Measurements from ENCODE around the gene FRMD4A.

The FRMD4A gene

DNA sequence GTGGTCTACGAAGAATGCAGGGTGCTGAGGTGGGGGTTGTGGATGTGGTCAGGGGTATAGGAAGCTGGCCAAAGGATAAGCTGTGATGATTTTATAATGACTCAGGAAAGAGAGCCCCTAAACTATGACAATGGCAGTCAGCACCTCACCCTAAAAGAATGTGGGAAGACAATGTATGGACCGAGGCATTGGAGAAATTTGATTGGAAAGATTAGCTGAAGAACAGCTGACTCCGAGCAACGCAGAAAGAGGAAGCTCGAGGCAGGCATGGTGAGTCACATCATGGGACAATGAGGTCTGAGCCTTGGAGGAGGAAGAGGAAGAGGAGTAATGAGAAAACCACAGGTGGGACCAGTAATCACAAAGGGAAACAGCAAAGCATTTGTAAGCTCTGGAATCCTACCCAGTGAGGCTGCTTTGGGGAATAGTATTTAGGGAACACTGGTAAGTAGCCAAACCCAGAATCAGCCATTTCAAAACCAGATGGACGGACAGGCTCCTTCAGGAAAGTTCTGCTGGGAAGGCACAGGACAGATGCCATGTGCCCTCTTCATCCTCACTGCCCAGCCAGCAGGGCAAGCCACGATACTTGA, 448.5 kb downstream of the FRMD4A start:
- ChIA-PET CTCF (no interaction called here), POLR2A (interaction anchor here (0.5 kb wide), 1 partner anchor 9 kb away, joined by 3 read pairs; no protein-coding TSS in a partner anchor)
- DNase-seq (ENCODE audit: extremely low spot score): no peak
- no peak for TF ChIP-seq FOXA1 (IDR thresholded peaks at IDR 0.05)
- no peak for TF ChIP-seq ARNT (IDR thresholded peaks at IDR 0.05)
- TF ChIP-seq LEF1 (IDR thresholded peaks at IDR 0.05; ENCODE audit: borderline replicate concordance): no peak
- no peak for TF ChIP-seq ELF4 (IDR thresholded peaks at IDR 0.05)
- no peak for TF ChIP-seq BHLHE40 (IDR thresholded peaks at IDR 0.05; ENCODE audit: borderline replicate concordance)

DNA sequence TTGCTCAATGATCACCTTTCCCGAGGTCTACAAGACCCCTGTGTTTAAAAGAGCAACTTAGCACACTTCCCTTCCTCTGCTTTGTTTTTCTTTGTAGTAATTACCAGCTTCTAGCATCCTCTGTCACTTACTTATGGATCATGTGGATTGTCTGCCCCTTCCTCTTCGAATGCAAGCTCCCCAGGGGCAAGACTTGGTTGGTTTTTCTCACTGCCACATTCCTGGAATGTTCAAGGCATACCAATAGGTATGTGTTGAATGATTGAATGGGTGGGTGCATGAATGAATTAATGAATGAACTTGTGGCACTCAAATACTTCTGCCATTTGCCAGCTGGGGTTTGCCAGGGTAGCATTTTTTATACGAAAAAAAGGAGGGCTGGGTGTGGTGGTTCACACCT, 450.0 kb downstream of the FRMD4A start:
- ChIA-PET CTCF (interaction anchor here (0.7 kb wide), 1 partner anchor 236 kb away, joined by 6 read pairs; no protein-coding TSS in a partner anchor), POLR2A (no interaction called here)
- DNase-seq (ENCODE audit: extremely low spot score): no peak
- TF ChIP-seq BHLHE40 (IDR thresholded peaks at IDR 0.05; ENCODE audit: borderline replicate concordance) (no peak), SUZ12 (IDR thresholded peaks at IDR 0.05) (no peak), LEF1 (IDR thresholded peaks at IDR 0.05; ENCODE audit: borderline replicate concordance) (no peak), FOXM1 (IDR thresholded peaks at IDR 0.05; ENCODE audit: borderline replicate concordance) (no peak), ARNT (IDR thresholded peaks at IDR 0.05) (no peak), CTBP1 (IDR thresholded peaks at IDR 0.05; ENCODE audit: borderline replicate concordance) (no peak), NFRKB (IDR thresholded peaks at IDR 0.05) (no peak), FOXA1 (IDR thresholded peaks at IDR 0.05) (no peak), HDGF (IDR thresholded peaks at IDR 0.05; ENCODE audit: borderline replicate concordance) (no peak), ELF4 (IDR thresholded peaks at IDR 0.05) (no peak), SP1 (IDR thresholded peaks at IDR 0.05) (no peak)
- TF ChIP-seq, protein P1, sequence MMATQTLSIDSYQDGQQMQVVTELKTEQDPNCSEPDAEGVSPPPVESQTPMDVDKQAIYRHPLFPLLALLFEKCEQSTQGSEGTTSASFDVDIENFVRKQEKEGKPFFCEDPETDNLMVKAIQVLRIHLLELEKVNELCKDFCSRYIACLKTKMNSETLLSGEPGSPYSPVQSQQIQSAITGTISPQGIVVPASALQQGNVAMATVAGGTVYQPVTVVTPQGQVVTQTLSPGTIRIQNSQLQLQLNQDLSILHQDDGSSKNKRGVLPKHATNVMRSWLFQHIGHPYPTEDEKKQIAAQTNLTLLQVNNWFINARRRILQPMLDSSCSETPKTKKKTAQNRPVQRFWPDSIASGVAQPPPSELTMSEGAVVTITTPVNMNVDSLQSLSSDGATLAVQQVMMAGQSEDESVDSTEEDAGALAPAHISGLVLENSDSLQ (IDR thresholded peaks at IDR 0.05): no peak

DNA sequence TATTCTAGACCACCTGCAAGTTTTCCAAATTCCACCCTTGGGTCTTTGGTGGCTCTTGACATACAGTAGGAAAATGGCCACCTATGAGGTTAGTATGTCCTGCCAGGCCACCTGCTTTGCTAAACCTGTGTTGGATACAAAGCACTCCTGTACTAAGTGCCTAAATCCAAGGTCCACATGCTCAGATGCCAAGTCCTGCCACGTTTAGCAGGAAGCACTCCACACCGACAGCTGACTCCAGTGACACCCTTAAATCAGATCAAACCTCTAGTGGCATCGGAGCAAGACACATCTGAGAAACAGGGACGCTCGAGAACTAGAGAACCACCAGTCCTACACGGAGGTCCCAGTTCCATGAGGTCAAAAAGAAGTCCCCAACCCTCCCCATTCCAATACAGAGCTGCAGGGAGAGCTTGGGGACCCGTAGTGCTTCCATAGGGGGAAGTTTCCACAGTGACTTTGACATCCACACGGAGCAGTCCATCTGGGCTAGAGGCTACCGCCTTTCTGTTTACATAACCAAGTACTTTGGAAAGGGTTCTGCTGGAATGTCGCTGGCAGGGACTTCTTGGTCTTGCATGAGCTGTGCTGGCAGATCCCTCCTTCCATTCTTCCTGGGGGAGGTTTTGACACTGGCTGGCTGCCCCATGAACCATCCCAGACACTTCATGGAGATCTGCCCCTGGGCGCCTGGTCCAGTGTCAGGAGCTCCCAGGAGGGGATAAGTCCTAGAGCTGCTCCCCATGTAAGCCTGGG, 453.4 kb downstream of the FRMD4A start:
- CTCF ChIA-PET: no interaction called here
- POLR2A ChIA-PET: no interaction called here
- DNase-seq (ENCODE audit: extremely low spot score): no peak
- TF ChIP-seq BHLHE40 (IDR thresholded peaks at IDR 0.05; ENCODE audit: borderline replicate concordance): no peak
- no peak for TF ChIP-seq ARNT (IDR thresholded peaks at IDR 0.05)
- no peak for TF ChIP-seq TARDBP (IDR thresholded peaks at IDR 0.05)
- no peak for TF ChIP-seq FOXK2 (IDR thresholded peaks at IDR 0.05)
- TF ChIP-seq SP1 (IDR thresholded peaks at IDR 0.05): no peak

DNA sequence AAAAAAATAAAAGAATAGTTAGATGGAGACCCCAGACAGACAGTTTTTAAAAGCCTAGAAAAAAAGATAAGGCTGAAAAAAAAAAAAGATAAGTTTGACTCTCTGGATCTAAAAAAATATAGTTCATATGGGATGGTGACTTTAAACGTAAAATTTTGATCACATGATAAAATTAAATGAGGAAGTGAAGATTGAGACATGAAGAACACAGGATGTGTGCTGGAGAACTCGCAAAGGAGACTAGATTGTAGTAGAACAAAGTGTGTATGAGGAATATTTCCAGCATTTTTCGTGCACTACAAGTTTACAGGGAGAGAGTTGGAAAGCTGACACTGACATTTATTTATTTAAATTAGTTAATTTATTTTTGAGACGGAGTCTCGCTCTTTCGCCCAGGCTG, 457.5 kb downstream of the FRMD4A start:
- TF ChIP-seq FOXK2 (IDR thresholded peaks at IDR 0.05): no peak
- no peak for TF ChIP-seq FOXA1 (IDR thresholded peaks at IDR 0.05)
- ChIA-PET POLR2A (no interaction called here), CTCF (no interaction called here)
- no peak for DNase-seq (ENCODE audit: extremely low spot score)

DNA sequence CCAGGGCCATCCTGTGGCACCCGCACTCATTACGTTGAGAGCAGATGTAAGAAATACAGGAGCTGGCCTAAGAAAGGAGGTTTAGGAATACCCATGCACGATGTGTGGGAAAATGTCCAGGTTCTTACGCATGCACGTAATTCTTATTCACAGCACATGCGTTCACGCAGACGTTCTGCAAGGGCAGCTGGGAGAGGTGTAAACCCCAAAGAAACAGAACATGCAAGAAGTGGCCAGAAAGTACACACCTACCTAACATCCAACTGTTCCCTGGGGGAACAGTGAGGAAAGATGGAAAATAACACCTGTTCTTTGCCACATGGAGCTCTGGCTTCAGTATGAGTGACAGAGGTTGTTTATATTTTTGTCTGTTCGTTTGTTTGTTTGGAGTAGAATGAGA, 458.3 kb downstream of the FRMD4A start:
- TF ChIP-seq L3MBTL2 (conservative IDR thresholded peaks at IDR 0.05): no peak
- no peak for TF ChIP-seq ARNT (IDR thresholded peaks at IDR 0.05)
- no peak for TF ChIP-seq FOXA1 (IDR thresholded peaks at IDR 0.05)
- TF ChIP-seq LEF1 (IDR thresholded peaks at IDR 0.05; ENCODE audit: borderline replicate concordance): no peak
- TF ChIP-seq TARDBP (IDR thresholded peaks at IDR 0.05): no peak
- no peak for TF ChIP-seq ELF4 (IDR thresholded peaks at IDR 0.05)
- TF ChIP-seq FOXM1 (IDR thresholded peaks at IDR 0.05; ENCODE audit: borderline replicate concordance): no peak
- TF ChIP-seq NFRKB (IDR thresholded peaks at IDR 0.05): no peak
- TF ChIP-seq, protein P1 (IDR thresholded peaks at IDR 0.05): no peak
- no peak for TF ChIP-seq ZNF384 (IDR thresholded peaks at IDR 0.05)
- no peak for TF ChIP-seq FOXK2 (IDR thresholded peaks at IDR 0.05)
- TF ChIP-seq HDGF (IDR thresholded peaks at IDR 0.05; ENCODE audit: borderline replicate concordance): no peak
- no peak for TF ChIP-seq SP1 (IDR thresholded peaks at IDR 0.05)
- TF ChIP-seq CTBP1 (IDR thresholded peaks at IDR 0.05; ENCODE audit: borderline replicate concordance): no peak
- TF ChIP-seq BHLHE40 (IDR thresholded peaks at IDR 0.05; ENCODE audit: borderline replicate concordance): no peak
- CTCF ChIA-PET: no interaction called here
- POLR2A ChIA-PET: no interaction called here
- no peak for DNase-seq (ENCODE audit: extremely low spot score)

DNA sequence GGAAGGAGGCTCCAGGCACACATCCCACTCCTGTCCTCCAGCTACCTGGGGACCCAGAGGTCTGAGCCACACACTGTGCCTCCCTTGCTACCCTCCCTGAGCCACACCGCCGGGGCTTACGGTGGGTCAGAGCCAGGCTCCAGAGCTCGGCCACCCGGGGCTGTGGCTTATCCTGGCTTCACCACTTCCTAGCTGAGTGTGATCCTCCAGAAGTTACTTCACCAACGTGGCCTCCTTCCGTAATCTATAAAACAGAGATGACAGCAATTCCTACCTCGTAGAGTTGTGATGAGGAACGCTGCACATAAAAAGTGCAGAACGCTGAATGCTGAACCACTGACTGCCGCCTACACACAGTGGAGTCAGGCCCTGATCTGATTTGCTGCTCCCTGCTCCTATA, 458.9 kb downstream of the FRMD4A start:
- POLR2A ChIA-PET: no interaction called here
- CTCF ChIA-PET: interaction anchor here (0.6 kb wide), 1 partner anchor 1848 kb away, joined by 3 read pairs; the partner anchor contains the start of gene ITGA8
- TF ChIP-seq SP1 (IDR thresholded peaks at IDR 0.05): no peak
- TF ChIP-seq FOXA1 (IDR thresholded peaks at IDR 0.05): no peak
- no peak for TF ChIP-seq FOXK2 (IDR thresholded peaks at IDR 0.05)
- no peak for TF ChIP-seq ARNT (IDR thresholded peaks at IDR 0.05)
- no peak for TF ChIP-seq TARDBP (IDR thresholded peaks at IDR 0.05)
- TF ChIP-seq FOXM1 (IDR thresholded peaks at IDR 0.05; ENCODE audit: borderline replicate concordance): no peak
- no peak for TF ChIP-seq ELF4 (IDR thresholded peaks at IDR 0.05)
- no peak for DNase-seq (ENCODE audit: extremely low spot score)

DNA sequence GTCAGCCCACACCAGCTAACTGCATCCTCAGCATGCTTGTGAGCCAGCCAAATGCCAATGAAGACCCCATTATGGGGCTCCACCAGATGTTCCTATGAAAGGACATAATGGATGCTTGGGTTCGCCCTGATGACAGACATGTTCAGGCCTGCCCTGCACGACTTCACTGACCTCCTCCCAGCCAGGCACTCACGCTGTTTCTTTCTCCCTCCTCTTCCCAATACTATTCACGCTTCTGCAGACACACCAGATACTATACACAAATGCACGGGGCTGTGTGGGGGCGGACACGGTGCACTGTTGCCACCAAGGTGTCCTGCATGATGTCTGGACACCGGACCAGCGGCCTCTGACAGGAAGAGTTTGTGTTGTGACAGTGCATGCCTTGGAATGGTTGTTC, 459.7 kb downstream of the FRMD4A start:
- CTCF ChIA-PET: no interaction called here
- DNase-seq (ENCODE audit: extremely low spot score): no peak
- POLR2A ChIA-PET: no interaction called here
- TF ChIP-seq, protein P1 (IDR thresholded peaks at IDR 0.05): no peak
- TF ChIP-seq SUZ12 (IDR thresholded peaks at IDR 0.05) (no peak), BHLHE40 (IDR thresholded peaks at IDR 0.05; ENCODE audit: borderline replicate concordance) (no peak), ARNT (IDR thresholded peaks at IDR 0.05) (no peak), ZNF384 (IDR thresholded peaks at IDR 0.05) (no peak), FOXM1 (IDR thresholded peaks at IDR 0.05; ENCODE audit: borderline replicate concordance) (no peak), L3MBTL2 (conservative IDR thresholded peaks at IDR 0.05) (no peak), TARDBP (IDR thresholded peaks at IDR 0.05) (no peak), LEF1 (IDR thresholded peaks at IDR 0.05; ENCODE audit: borderline replicate concordance) (no peak), ELF4 (IDR thresholded peaks at IDR 0.05) (no peak), FOXA1 (IDR thresholded peaks at IDR 0.05) (no peak), SP1 (IDR thresholded peaks at IDR 0.05) (no peak), NFRKB (IDR thresholded peaks at IDR 0.05) (no peak), FOXK2 (IDR thresholded peaks at IDR 0.05) (no peak), CTBP1 (IDR thresholded peaks at IDR 0.05; ENCODE audit: borderline replicate concordance) (no peak), HDGF (IDR thresholded peaks at IDR 0.05; ENCODE audit: borderline replicate concordance) (no peak)
